ENCODE data around the gene SORL1.
A peak's percentile ranks its signal among the peaks of the same experiment; 100 is the strongest.

Gene SORL1

GRCh38 chr11:121429556-121429955 lies 22.6 kb upstream of the SORL1 start:
- no peak for DNase-seq (ENCODE audit: low spot score)

- DNase-seq (ENCODE audit: low spot score): no peak
Observed at GRCh38 chr11:121431820-121432526, 20.1 kb upstream of the SORL1 start.

- DNase-seq (ENCODE audit: low spot score): no peak
Observed at GRCh38 chr11:121435132-121435531, 17.0 kb upstream of the SORL1 start.

GRCh38 chr11:121435551-121436511 lies 16.3 kb upstream of the SORL1 start:
- no peak for DNase-seq (ENCODE audit: low spot score)

- DNase-seq (ENCODE audit: low spot score): no peak
Observed at GRCh38 chr11:121437018-121437685, 15.0 kb upstream of the SORL1 start.

GRCh38 chr11:121437686-121438078 lies 14.4 kb upstream of the SORL1 start:
- no peak for DNase-seq (ENCODE audit: low spot score)

GRCh38 chr11:121439337-121439736 lies 12.8 kb upstream of the SORL1 start:
- no peak for DNase-seq (ENCODE audit: low spot score)

GRCh38 chr11:121439759-121440158 lies 12.4 kb upstream of the SORL1 start:
- DNase-seq (ENCODE audit: low spot score): no peak

- DNase-seq (ENCODE audit: low spot score): no peak
Observed at GRCh38 chr11:121441521-121441920, 10.6 kb upstream of the SORL1 start.

- no peak for DNase-seq (ENCODE audit: low spot score)
Observed at GRCh38 chr11:121443688-121444275, 8.3 kb upstream of the SORL1 start.

GRCh38 chr11:121444526-121444925 lies 7.6 kb upstream of the SORL1 start:
- DNase-seq (ENCODE audit: low spot score): no peak

GRCh38 chr11:121445071-121445768 lies 6.9 kb upstream of the SORL1 start:
- DNase-seq (ENCODE audit: low spot score): no peak

GRCh38 chr11:121446752-121447156 lies 5.4 kb upstream of the SORL1 start:
- peak; percentile 44 for DNase-seq (ENCODE audit: low spot score)

- DNase-seq (ENCODE audit: low spot score): no peak
Observed at GRCh38 chr11:121448011-121448410, 4.1 kb upstream of the SORL1 start.

GRCh38 chr11:121448431-121448941 lies 3.6 kb upstream of the SORL1 start:
- no peak for DNase-seq (ENCODE audit: low spot score)

GRCh38 chr11:121449123-121449522 lies 3.0 kb upstream of the SORL1 start:
- DNase-seq (ENCODE audit: low spot score): no peak

- DNase-seq (ENCODE audit: low spot score): no peak
Observed at GRCh38 chr11:121449626-121450025, 2.5 kb upstream of the SORL1 start.

GRCh38 chr11:121450401-121450800 lies 1.7 kb upstream of the SORL1 start:
- no peak for DNase-seq (ENCODE audit: low spot score)

GRCh38 chr11:121451178-121451985 lies 732 bp upstream of the SORL1 start:
- no peak for DNase-seq (ENCODE audit: low spot score)

GRCh38 chr11:121452609-121453150 lies 566 bp downstream of the SORL1 start, which contains the start of gene SORL1-AS1:
Gene SORL1-AS1 (minus strand): TSS chr11:121452967.
- DNase-seq (ENCODE audit: low spot score): no peak

Data from D341Med (cell line).